GM21619 (cell line): ENCODE measurements around the gene RAP1A.
"Not testable (repeated sequence)": the region's sequence is repeated elsewhere in the genome, so short reads cannot be mapped to it uniquely, and the experiment has no call there.

Experiments used
- ATAC-seq: cut with Tn5 transposase; IDR thresholded peaks from one replicate; pipeline ENCODE4 v1.9.1; 2021; ENCODE audit not compliant: unreplicated experiment

Gene RAP1A

GRCh38 chr1:111735321-111735720 lies 115.7 kb downstream of the RAP1A start:
- no peak for ATAC-seq

DNA sequence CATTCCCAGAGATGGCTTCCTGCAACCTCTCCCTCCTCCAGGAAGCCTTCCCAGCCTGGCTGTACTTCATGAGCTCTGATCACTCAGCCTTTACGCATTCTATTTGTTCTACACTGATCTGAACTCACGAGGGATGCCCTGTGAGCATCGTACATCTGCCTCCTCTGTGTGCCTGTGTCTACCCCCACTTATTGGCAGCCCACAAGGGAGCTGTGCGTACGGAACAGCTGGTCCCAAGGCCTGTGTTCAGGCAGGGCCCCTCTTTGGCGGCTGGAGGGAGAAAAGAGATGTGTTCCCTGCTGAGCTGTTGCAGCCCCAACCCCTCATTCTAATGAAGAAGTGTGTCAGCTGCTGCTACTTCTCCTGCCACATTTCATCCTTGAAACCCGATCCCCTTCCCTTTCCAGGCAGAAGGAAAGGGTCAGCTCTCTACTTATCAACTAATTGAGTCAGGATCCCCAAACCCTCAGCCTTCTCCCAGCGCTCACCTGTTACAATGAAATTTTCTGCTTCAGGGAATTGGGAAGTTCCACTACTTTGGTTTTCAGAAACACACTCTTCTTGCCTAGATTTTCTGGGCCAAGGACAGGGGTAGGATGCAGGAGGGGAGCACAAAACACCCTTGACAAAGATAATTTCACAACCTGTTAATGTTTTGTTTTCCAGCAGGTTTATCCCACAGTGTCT lies 116.4 kb downstream of the RAP1A start:
- no peak for ATAC-seq

DNA sequence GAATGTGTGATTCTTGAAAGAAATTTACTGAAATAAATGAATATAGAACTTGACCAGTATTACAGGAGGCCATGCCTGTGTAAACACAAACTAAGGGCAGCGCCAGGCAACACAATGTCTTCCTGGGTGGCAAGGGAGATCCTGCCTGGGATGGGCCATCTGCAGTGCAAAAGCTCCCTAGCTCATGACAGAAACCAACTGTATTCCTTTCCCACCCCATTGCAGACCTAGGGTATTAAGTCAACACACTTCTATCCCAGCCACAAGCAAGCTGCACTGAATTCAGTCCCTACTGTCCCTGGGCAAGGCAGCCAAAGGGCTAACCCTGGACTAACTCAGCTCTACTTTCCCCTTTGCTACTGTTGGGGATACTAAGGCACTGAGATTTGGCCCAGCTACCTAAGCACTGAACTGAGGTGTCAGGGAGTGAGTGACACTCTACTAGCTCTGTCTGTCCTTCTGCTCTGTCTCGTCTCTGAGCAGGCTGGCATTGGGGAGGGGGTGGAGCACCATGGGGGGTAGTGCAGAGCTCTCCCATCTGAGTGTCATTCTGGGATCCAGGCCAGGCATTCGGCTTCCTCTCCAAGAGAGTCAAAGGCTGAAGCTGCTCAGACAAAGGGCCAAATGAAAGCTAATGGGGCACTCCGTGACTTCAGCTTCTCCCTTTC lies 117.1 kb downstream of the RAP1A start:
- ATAC-seq, result no peak

DNA sequence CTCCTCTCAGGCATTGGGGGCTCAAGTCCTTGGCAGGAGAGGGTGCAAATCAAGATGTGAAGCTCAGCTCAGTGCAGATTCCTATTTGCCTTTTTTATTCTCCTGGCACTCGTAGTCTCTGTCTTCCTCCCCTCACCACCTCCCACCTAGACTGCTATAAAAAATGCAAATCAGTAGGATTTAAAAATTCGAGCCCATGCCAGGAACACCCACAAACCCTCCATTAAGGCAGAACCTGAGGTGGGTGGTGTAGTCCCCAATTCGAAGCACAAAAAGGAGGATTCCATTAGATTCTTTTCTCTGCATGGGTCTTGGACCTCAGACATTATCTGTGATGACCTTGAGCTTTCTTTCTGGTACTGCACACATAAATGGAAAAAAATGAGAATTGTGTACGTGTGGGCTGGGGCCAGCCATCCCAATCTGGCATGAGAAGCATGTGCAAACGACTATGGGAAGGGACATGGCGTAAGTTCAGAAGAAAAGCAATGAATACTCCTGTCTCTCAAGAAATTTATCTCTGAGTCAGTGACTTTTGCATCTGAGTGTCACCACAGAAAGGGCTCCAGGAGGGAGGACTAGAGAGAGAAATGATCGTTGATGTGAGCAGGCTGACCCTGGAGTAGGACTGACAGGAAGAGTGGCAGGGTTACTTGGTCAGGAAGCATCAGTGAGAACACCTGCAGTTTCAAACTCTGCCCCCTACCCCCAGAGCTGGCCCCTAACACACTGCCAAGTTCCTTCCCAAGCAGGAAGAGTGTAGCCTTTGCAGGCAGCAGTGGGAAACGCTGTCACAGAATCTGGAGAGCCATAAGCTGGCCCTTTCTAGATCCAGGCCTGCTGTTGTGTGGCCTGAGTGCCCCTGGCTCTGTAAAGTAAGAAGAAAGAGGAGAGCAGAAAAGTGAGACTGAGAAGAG lies 117.9 kb downstream of the RAP1A start:
- ATAC-seq, result no peak

- ATAC-seq, result no peak
Measured at GRCh38 chr1:111738133-111738435, 118.5 kb downstream of the RAP1A start.

- ATAC-seq, result peak; percentile 41
Measured at GRCh38 chr1:111738436-111739193, 119.0 kb downstream of the RAP1A start.

- peak; percentile 86 for ATAC-seq
Measured at GRCh38 chr1:111739194-111739924, 119.8 kb downstream of the RAP1A start, which contains the start of gene INKA2. INKA2 (minus strand) TSS chr1:111739395; CDS start chr1:111739242, 153 bp downstream.

GRCh38 chr1:111739925-111740765 lies 120.6 kb downstream of the RAP1A start:
- ATAC-seq, result no peak

GRCh38 chr1:111742292-111742691 lies 122.7 kb downstream of the RAP1A start:
- not testable (repeated sequence) for ATAC-seq

- ATAC-seq, result no peak
Measured at GRCh38 chr1:111742938-111743549, 123.5 kb downstream of the RAP1A start.

DNA sequence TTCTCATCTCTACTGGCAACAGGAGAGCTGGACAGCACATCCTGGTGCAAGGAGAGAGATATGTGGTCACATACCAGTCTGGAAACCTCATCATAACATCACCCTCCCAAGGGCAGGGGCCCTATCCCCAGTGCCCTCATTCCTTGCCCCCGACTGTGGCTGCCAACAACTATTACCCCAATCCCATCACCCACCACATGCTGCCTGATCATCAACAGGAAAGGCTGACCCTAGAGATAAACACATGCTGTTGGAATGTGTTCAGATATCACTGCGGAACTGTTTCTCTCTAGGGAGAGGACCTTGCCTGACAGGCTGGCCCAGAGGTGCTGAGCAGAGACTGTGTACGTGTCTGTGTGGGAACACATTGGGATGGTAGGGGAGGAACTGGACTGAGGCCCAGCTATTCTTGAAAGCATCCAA lies 124.1 kb downstream of the RAP1A start:
- no peak for ATAC-seq

DNA sequence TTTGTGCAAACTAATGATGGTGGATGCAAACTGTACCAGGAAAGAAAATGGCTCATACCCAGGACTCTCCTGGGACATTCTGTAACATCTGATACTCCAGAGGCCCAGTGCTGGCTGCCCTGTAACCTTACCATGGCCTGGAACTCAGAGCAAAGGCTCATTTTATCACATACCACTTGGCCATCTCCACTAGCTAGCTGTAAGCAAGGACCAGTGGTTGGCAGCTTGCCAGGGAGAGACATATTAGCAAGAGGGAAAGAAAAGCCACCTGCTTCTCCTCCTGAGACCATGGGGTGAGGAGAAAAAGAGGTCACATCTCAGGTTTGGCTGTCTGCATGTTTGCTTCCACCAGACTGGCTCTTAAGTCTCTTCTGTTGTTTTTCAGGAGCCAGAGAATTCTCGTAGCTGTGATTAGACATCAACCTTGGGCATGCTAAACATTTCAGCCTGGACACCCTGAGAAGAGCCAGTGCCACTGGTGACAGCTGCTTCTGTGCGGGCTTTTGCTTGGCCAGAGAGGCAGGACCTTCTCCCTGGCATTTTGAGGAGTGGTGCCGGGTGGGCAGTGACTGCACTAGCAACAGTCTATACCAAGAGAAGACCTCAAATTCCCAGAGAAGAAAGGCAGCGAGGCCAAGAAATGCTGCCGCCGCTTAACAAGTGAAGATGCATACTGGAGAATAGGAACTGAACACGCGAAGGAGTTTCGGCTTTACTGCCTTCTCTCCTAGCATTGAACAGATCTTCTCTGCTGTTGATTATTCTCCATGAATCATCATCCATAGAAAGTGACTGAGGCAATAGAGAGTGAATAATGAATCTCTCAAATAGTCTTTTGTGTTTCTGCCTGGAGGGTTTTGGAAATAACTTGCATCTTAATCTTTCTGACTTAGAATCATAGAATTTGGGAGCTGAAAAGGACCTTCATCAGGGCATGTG lies 126.4 kb downstream of the RAP1A start:
- ATAC-seq, result no peak

- no peak for ATAC-seq
Measured at GRCh38 chr1:111746614-111746999, 127.0 kb downstream of the RAP1A start.

DNA sequence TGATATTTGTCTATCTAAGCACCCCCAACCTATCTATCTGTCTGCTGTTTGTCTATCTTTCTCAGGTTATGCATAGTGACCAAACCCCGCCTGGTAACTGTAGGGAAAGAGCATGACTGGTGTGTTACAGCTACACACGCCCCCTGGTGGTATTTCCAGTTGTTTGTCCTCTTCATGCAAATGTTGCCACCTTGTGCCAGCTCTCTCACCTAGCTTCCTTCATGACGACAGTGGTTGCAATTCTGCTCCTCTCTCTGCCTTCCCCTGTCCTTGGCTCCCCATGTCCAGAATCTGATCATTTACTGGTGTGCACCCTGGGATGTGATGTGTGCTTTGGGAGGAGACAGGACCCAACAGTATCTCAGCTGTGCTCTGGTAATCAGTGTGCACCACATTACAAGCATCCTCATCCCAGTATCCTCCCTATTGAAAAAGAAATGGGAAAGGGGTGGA lies 127.7 kb downstream of the RAP1A start:
- ATAC-seq, result no peak

GRCh38 chr1:111747947-111748346 lies 128.4 kb downstream of the RAP1A start:
- no peak for ATAC-seq

GRCh38 chr1:111749628-111750027 lies 130.0 kb downstream of the RAP1A start:
- no peak for ATAC-seq

- ATAC-seq, result no peak
Measured at GRCh38 chr1:111750856-111751255, 131.3 kb downstream of the RAP1A start.
